Measurements from ENCODE around the gene XIRP2. TPM values are rescaled to one million over a fixed set of nuclear protein-coding genes. Genes with fewer than 3 reads are reported as not detected.
"Not testable (repeated sequence)": the region's sequence is repeated elsewhere in the genome, so short reads cannot be mapped to it uniquely, and the experiment has no call there.

Gene XIRP2
- total RNA-seq, 1 experiment from 2014 or later = not detected

GRCh38 chr2:167069855-167070254 is 181.6 kb downstream of the XIRP2 start:
- POLR2A ChIA-PET = no interaction called here
- Histone ChIP-seq H2AFZ (ENCODE audit: low read depth, low read length, poor library complexity, severe bottlenecking) (no peak overlapping the region), H3K9me2 (ENCODE audit: insufficient read depth) (no peaks in the 10 kb centered on the region), H3K79me2 (ENCODE audit: insufficient read depth, low read length) (no peaks in the 10 kb centered on the region), H3K9me3 (ENCODE audit: control insufficient read depth in 1 of 2, insufficient read depth in 1 of 2, low read depth in 1 of 2, low read length in 2 of 2) (no peaks in the 10 kb centered on the region), H3K4me1 (ENCODE audit: control insufficient read depth in 1 of 2, insufficient read depth in 2 of 2, low read length in 2 of 2) (no peaks in the 10 kb centered on the region), H4K20me1 (ENCODE audit: insufficient read depth) (no peaks in the 10 kb centered on the region), H3K9ac (ENCODE audit: low read length) (no peak overlapping the region), H3K27ac (ENCODE audit: low read depth, low read length) (no peak overlapping the region), H3K27me3 (ENCODE audit: insufficient read depth, low read length) (no peaks in the 10 kb centered on the region; the same call in 1 of the 2 replicates), H3K4me2 (ENCODE audit: low read length) (no peak overlapping the region), H3K4me3 (replicated peaks in 1 of 2; ENCODE audit: low read depth in 1 of 2, low read length in 2 of 2) (no peak overlapping the region), H3K36me3 (ENCODE audit: control insufficient read depth in 1 of 2, insufficient read depth in 2 of 2, low read length in 2 of 2) (no peaks in the 10 kb centered on the region)
- no peak for ATAC-seq
- intact Hi-C loops (cut with micrococcal nuclease) = no loop called here
- CTCF ChIA-PET = no interaction called here
- no TSS peak for BruUV-seq (replicated peaks)
- RAD21 ChIA-PET (ENCODE audit: low non-redundant PET in 1 of 2, low total read pairs in 2 of 2, uncharacterized antibody in 2 of 2, unreplicated experiment in 2 of 2) = no interaction called here
- TF ChIP-seq FOSL1 (IDR thresholded peaks at IDR 0.05; ENCODE audit: low read depth) (no peak), CEBPB (IDR thresholded peaks at IDR 0.05; ENCODE audit: low read depth) (no peak), MAX (IDR thresholded peaks at IDR 0.05) (no peak), CTCF (IDR thresholded peaks at IDR 0.05 in 2 of 3, conservative IDR thresholded peaks at IDR 0.05 in 1 of 3; ENCODE audit: borderline replicate concordance in 1 of 3, insufficient read depth in 1 of 3, low read depth in 2 of 3, low read length in 2 of 3) (no peak), EZH2 (IDR thresholded peaks at IDR 0.05) (no peak), ZFX (IDR thresholded peaks at IDR 0.05) (no peak)
- DNase-seq (ENCODE audit: low read depth, low spot score) = no peak

GRCh38 chr2:167075708-167076107 is 187.4 kb downstream of the XIRP2 start:
- H4K20me1 ChIP-seq (ENCODE audit: insufficient read depth); H3K4me1 ChIP-seq (ENCODE audit: control insufficient read depth in 1 of 2, insufficient read depth in 2 of 2, low read length in 2 of 2); H3K4me3 ChIP-seq (replicated peaks in 1 of 2; ENCODE audit: low read depth in 1 of 2, low read length in 2 of 2); H3K27ac ChIP-seq (ENCODE audit: low read depth, low read length); DNase-seq (ENCODE audit: low read depth, low spot score); H3K9me3 ChIP-seq (ENCODE audit: control insufficient read depth in 1 of 2, insufficient read depth in 1 of 2, low read depth in 1 of 2, low read length in 2 of 2); ATAC-seq; CTCF ChIA-PET; H3K9ac ChIP-seq (ENCODE audit: low read length); POLR2A ChIA-PET; intact Hi-C loops (cut with micrococcal nuclease); H3K9me2 ChIP-seq (ENCODE audit: insufficient read depth); BruUV-seq (replicated peaks); H3K79me2 ChIP-seq (ENCODE audit: insufficient read depth, low read length); H2AFZ ChIP-seq (ENCODE audit: low read depth, low read length, poor library complexity, severe bottlenecking); H3K27me3 ChIP-seq (ENCODE audit: insufficient read depth, low read length); RAD21 ChIA-PET (ENCODE audit: low non-redundant PET in 1 of 2, low total read pairs in 2 of 2, uncharacterized antibody in 2 of 2, unreplicated experiment in 2 of 2); H3K36me3 ChIP-seq (ENCODE audit: control insufficient read depth in 1 of 2, insufficient read depth in 2 of 2, low read length in 2 of 2); H3K4me2 ChIP-seq (ENCODE audit: low read length): not testable (repeated sequence)

GRCh38 chr2:167098931-167099330 is 210.7 kb downstream of the XIRP2 start:
- intact Hi-C loops (cut with micrococcal nuclease); H3K27ac ChIP-seq (ENCODE audit: low read depth, low read length); POLR2A ChIA-PET; CTCF ChIA-PET; H3K9me3 ChIP-seq (ENCODE audit: control insufficient read depth in 1 of 2, insufficient read depth in 1 of 2, low read depth in 1 of 2, low read length in 2 of 2); RAD21 ChIA-PET (ENCODE audit: low non-redundant PET in 1 of 2, low total read pairs in 2 of 2, uncharacterized antibody in 2 of 2, unreplicated experiment in 2 of 2); H3K79me2 ChIP-seq (ENCODE audit: insufficient read depth, low read length); H3K9me2 ChIP-seq (ENCODE audit: insufficient read depth); H3K4me3 ChIP-seq (replicated peaks in 1 of 2; ENCODE audit: low read depth in 1 of 2, low read length in 2 of 2); H3K9ac ChIP-seq (ENCODE audit: low read length); H2AFZ ChIP-seq (ENCODE audit: low read depth, low read length, poor library complexity, severe bottlenecking); DNase-seq (ENCODE audit: low read depth, low spot score); H3K36me3 ChIP-seq (ENCODE audit: control insufficient read depth in 1 of 2, insufficient read depth in 2 of 2, low read length in 2 of 2); H3K4me2 ChIP-seq (ENCODE audit: low read length); H3K4me1 ChIP-seq (ENCODE audit: control insufficient read depth in 1 of 2, insufficient read depth in 2 of 2, low read length in 2 of 2); H3K27me3 ChIP-seq (ENCODE audit: insufficient read depth, low read length); BruUV-seq (replicated peaks); ATAC-seq; H4K20me1 ChIP-seq (ENCODE audit: insufficient read depth): not testable (repeated sequence)
